ENCODE data around the gene GFM2. TPM values are rescaled to one million over a fixed set of nuclear protein-coding genes. Genes with fewer than 3 reads are reported as not detected.

Gene GFM2, protein sequence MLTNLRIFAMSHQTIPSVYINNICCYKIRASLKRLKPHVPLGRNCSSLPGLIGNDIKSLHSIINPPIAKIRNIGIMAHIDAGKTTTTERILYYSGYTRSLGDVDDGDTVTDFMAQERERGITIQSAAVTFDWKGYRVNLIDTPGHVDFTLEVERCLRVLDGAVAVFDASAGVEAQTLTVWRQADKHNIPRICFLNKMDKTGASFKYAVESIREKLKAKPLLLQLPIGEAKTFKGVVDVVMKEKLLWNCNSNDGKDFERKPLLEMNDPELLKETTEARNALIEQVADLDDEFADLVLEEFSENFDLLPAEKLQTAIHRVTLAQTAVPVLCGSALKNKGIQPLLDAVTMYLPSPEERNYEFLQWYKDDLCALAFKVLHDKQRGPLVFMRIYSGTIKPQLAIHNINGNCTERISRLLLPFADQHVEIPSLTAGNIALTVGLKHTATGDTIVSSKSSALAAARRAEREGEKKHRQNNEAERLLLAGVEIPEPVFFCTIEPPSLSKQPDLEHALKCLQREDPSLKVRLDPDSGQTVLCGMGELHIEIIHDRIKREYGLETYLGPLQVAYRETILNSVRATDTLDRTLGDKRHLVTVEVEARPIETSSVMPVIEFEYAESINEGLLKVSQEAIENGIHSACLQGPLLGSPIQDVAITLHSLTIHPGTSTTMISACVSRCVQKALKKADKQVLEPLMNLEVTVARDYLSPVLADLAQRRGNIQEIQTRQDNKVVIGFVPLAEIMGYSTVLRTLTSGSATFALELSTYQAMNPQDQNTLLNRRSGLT
- 29.5 and 30.6 TPM in 2 replicates for total RNA-seq (2021; fragmentation: NEBNext Ultra II Directional; extraction: Animal tissue kit (Norgen Biotek cat#: 25700))
- 13.2 and 17.8 TPM in 2 replicates for polyA plus RNA-seq (2011; rRNA removed)
- polyA plus RNA-seq (2011; cell fraction: cytosol; rRNA removed), result 24.9 TPM
- polyA plus RNA-seq (2011; cell fraction: nucleus; rRNA removed), result 26.6 TPM
- 17.0 to 24.7 TPM (median 19.4 TPM) in 4 replicates for polyA plus RNA-seq (2012, experiment 1 of 2)
- polyA plus RNA-seq (2012, experiment 2 of 2), result 2.7 TPM
- 27.1 TPM for polyA plus RNA-seq (2013, experiment 1 of 2)
- polyA plus RNA-seq (2013, experiment 2 of 2), result 26.5 TPM
- 21.9 and 38.5 TPM in 2 replicates for polyA minus RNA-seq (2011; rRNA and poly(A)+ RNA removed)
- polyA minus RNA-seq (2011; cell fraction: cytosol; rRNA and poly(A)+ RNA removed), result 14.7 TPM
- polyA minus RNA-seq (2011; cell fraction: nucleus; rRNA and poly(A)+ RNA removed), result 34.4 TPM
- long read RNA-seq, experiment 1, transcript GFM2-201 (21 exons, 3,249 nt), result major isoform, 9 of 30 reads
- long read RNA-seq, experiment 1, partial matches to known transcripts, result 9 of 30 reads
- long read RNA-seq, experiment 1, other reads (novel, unspliced or antisense), result 12 of 30 reads
- long read RNA-seq, experiment 2, transcript GFM2-201 (21 exons, 3,249 nt), result major isoform, 15 of 22 reads
- long read RNA-seq, experiment 2, partial matches to known transcripts, result 5 of 22 reads
- long read RNA-seq, experiment 2, other reads (novel, unspliced or antisense), result 1 of 22 reads

GRCh38 chr5:74766849-74767578, at the start of gene GFM2, which contains the start of gene NSA2:
Gene GFM2 (minus strand): TSS chr5:74767117. CDS start chr5:74763742, 3,375 bp downstream.
Gene NSA2 (plus strand): TSS chr5:74767249. CDS start chr5:74767361, 112 bp downstream.
- Histone ChIP-seq H3K4me1 (replicated peaks in 1 of 4; ENCODE audit: control insufficient read depth in 3 of 4, insufficient read depth in 4 of 4, low read length in 3 of 4) (peaks cover 0 to 4% (median 2%) of the 10 kb centered on the region in 4 experiments; a peak in 2 of 7 replicates), H4K20me1 (replicated peaks in 1 of 2; ENCODE audit: control insufficient read depth in 1 of 2, insufficient read depth in 2 of 2, low read length in 2 of 2) (peaks cover 0 to 3% of the 10 kb centered on the region in 2 experiments), H3K23ac (ENCODE audit: insufficient read length) (no peak within 1 kb of the TSS), H3K79me2 (ENCODE audit: control insufficient read depth in 1 of 2, insufficient read depth in 2 of 2, low read length in 2 of 2) (peaks cover 12 to 45% of the 10 kb centered on the region in 2 experiments), H2BK5ac (ENCODE audit: low read depth, low read length) (no peak within 1 kb of the TSS), H4K8ac (ENCODE audit: extremely low read depth, insufficient read depth, low read length) (peak within 1 kb of the TSS; percentile 97), H2AK5ac (ENCODE audit: low read depth, low read length) (no peak within 1 kb of the TSS), H3K9ac (replicated peaks in 1 of 4; ENCODE audit: extremely low read depth in 1 of 4, low read depth in 3 of 4, low read length in 3 of 4) (peak within 1 kb of the TSS; percentile 54 to 73 (median 70)), H3K27ac (ENCODE audit: low read depth, low read length) (peak within 1 kb of the TSS; percentile 31; the same call in 1 of the 2 replicates), H3K56ac (replicated peaks; ENCODE audit: insufficient read length, low read depth, low read length) (no peak within 1 kb of the TSS), H2BK12ac (ENCODE audit: low read depth, low read length) (no peak within 1 kb of the TSS), H3K4me3 (ENCODE audit: extremely low read depth in 1 of 4, insufficient read depth in 2 of 4, low read depth in 3 of 4, low read length in 4 of 4) (peak within 1 kb of the TSS; percentile 86 to 100 (median 93)), H3K4ac (replicated peaks; ENCODE audit: insufficient read length, low read depth, low read length) (no peak within 1 kb of the TSS), H3K18ac (ENCODE audit: extremely low read depth, low read length) (0 out of 2 replicates have a peak within 1 kb of the TSS, but pooled peaks have one; percentile 11), H3K36me3 (ENCODE audit: control insufficient read depth in 2 of 4, insufficient read depth in 4 of 4, low read length in 3 of 4) (peaks cover 0 to 29% (median 15%) of the 10 kb centered on the region in 4 experiments; a peak in 7 of 8 replicates), H3K14ac (ENCODE audit: insufficient read length) (no peak within 1 kb of the TSS), H3K9me3 (ENCODE audit: insufficient read depth in 2 of 2, low read depth in 1 of 2, low read length in 1 of 2) (no peaks in the 10 kb centered on the region), H2BK15ac (ENCODE audit: low read length) (no peak within 1 kb of the TSS; the same call in 1 of the 2 replicates), H2BK120ac (replicated peaks; ENCODE audit: low read depth, low read length) (no peak within 1 kb of the TSS), H4K5ac (ENCODE audit: insufficient read length, low read depth, low read length) (peak within 1 kb of the TSS; percentile 69), H4K91ac (replicated peaks; ENCODE audit: insufficient read length, low read length) (no peak within 1 kb of the TSS), H3K79me1 (ENCODE audit: low read depth, low read length) (peaks cover 3% of the 10 kb centered on the region; the same call in 1 of the 2 replicates), H3K27me3 (replicated peaks in 1 of 4; ENCODE audit: control insufficient read depth in 3 of 4, extremely low read depth in 1 of 4, insufficient read depth in 3 of 4, low read length in 3 of 4) (no peaks in the 10 kb centered on the region), H2BK20ac (ENCODE audit: low read length) (no peak within 1 kb of the TSS), H3K23me2 (ENCODE audit: low read depth, low read length) (no peaks in the 10 kb centered on the region; the same call in 1 of the 2 replicates), H3K4me2 (ENCODE audit: insufficient read depth in 1 of 2, low read depth in 2 of 2, low read length in 2 of 2) (peak within 1 kb of the TSS; percentile 84 to 97), H2AFZ (ENCODE audit: low read length) (peak within 1 kb of the TSS; percentile 95)
- CTCF ChIA-PET (ENCODE audit: partially characterized antibody), result interaction anchor here (1.1 to 2.7 kb wide), 12 partner anchors 7 to 168 kb away, joined by 3 to 10 read pairs (median 5); no protein-coding TSS in a partner anchor
- WGBS, 2 experiments (ENCODE audit: extremely low coverage in 1 of 2, insufficient coverage in 1 of 2, insufficient read length in 1 of 2, insufficient replicate concordance in 2 of 2, low coverage in 1 of 2, low lambda C conversion rate in 2 of 2, missing lambda C conversion rate in 1 of 2), result 1% methylated on average over 51 of the region's 54 CpGs; no CpG with 5 or more reads in 1 of the 2 experiments
- POLR2A ChIA-PET (ENCODE audit: partially characterized antibody), result interaction anchor here (0.7 to 1.5 kb wide), 4 partner anchors 8 to 643 kb away, joined by 3 to 8 read pairs (median 6); partner anchors contain the start of gene FAM169A
- DNase-seq (ENCODE audit: low read depth in 1 of 2, low spot score in 2 of 2) (peak; percentile 84 to 95), FAIRE-seq (no peak)
- TF ChIP-seq NANOG (IDR thresholded peaks at IDR 0.05; ENCODE audit: insufficient read depth, low read depth, low read length, poor library complexity, severe bottlenecking), result no peak
- TF ChIP-seq EGR1 (IDR thresholded peaks at IDR 0.05; ENCODE audit: borderline replicate concordance, low read depth, low read length), result peak; percentile 93
- TF ChIP-seq TEAD4 (IDR thresholded peaks at IDR 0.05; ENCODE audit: low read depth, low read length), result no peak
- no peak; a peak in 2 of 4 replicates for TF ChIP-seq HDAC2 (IDR thresholded peaks at IDR 0.05; ENCODE audit: borderline replicate concordance in 1 of 2, low read depth in 2 of 2, low read length in 2 of 2)
